ENCODE measurements around the gene DFFA.

- TF ChIP-seq EZH2 (IDR thresholded peaks at IDR 0.05; ENCODE audit: low read length, unreplicated experiment) (no peak), CTCF (conservative IDR thresholded peaks at IDR 0.05; ENCODE audit: low read depth, low read length) (no peak)
Observed at GRCh38 chr1:10504249-10504648, 31.9 kb upstream of the DFFA start.
